Measurements from ENCODE around the gene PHB1. TPM values are rescaled to one million over a fixed set of nuclear protein-coding genes. Genes with fewer than 3 reads are reported as not detected.
"Not testable (repeated sequence)": the region's sequence is repeated elsewhere in the genome, so short reads cannot be mapped to it uniquely, and the experiment has no call there.

The PHB1 gene
- total RNA-seq, 1 experiment from 2014 or later, result 199 TPM

DNA sequence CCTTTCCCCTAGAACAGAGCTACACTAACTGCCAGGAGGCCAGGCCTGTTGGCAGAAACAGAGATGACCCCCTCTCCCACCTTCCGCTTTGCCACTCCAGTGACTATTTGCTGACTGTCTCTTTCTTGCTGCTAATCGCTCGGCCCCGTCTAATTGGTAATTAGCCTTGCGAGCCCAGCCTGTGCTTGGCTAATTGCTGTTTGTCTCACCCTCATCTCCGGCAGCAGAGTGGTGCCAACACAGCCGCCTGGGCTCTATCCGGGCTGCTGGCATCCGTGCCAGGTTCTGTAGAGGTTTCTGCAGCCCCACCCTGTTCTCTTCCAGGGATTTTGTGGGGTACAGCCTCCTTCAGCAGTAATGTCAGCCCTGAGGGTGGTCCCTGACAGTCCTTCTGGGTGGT lies 27.4 kb upstream of the PHB1 start:
- DNase-seq (ENCODE audit: low read depth), result no peak
- in situ Hi-C loops (cut with HindIII; ENCODE audit: low pct_unique_long_range_greater_than_20kb, low sequenced_read_pairs), result no loop called here

DNA sequence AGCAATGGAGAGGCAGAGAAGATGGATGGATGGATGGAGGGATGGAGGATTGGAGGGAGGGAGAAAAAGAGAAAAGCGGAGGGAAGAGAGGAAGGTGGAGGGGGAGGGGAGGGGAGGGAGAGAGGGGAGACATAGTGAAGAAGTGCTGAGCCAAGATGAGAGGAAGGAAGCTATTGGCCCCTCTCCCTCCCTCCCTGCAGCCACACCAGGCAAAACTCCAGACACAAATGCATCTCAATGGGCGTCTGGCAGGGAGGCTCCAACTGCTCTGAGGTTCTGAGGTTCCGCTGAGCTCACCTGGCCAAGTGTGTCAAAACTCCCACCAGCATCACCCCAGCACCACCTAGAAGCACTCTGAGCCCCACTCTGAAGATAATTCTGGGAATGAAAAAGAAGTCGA lies 26.9 kb upstream of the PHB1 start:
- in situ Hi-C loops (cut with HindIII; ENCODE audit: low pct_unique_long_range_greater_than_20kb, low sequenced_read_pairs), result no loop called here

DNA sequence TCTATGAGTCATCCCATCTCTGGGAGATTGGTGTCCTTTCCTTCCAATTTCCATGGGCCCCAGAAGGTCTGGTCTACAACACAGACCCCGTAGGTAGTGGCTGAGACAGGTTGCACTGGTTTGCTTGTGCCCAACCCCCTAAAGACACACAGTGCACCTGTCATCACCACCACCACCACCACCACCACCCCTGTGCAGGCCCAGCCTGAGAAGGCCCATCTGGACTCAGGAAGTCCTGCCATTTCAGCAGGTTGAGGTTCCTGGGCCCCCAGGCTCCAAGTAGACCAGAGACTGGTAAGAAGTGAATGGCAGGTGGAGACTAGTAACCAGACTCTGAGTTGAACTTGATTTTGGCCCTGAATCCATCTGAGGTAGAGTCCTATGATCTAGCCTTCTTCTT lies 25.9 kb upstream of the PHB1 start:
- no peak for DNase-seq (ENCODE audit: low read depth)
- in situ Hi-C loops (cut with HindIII; ENCODE audit: low pct_unique_long_range_greater_than_20kb, low sequenced_read_pairs), result no loop called here

More for the DNA sequence above, 26.9 kb upstream of the PHB1 start:
- DNase-seq (ENCODE audit: low read depth), result no peak

DNA sequence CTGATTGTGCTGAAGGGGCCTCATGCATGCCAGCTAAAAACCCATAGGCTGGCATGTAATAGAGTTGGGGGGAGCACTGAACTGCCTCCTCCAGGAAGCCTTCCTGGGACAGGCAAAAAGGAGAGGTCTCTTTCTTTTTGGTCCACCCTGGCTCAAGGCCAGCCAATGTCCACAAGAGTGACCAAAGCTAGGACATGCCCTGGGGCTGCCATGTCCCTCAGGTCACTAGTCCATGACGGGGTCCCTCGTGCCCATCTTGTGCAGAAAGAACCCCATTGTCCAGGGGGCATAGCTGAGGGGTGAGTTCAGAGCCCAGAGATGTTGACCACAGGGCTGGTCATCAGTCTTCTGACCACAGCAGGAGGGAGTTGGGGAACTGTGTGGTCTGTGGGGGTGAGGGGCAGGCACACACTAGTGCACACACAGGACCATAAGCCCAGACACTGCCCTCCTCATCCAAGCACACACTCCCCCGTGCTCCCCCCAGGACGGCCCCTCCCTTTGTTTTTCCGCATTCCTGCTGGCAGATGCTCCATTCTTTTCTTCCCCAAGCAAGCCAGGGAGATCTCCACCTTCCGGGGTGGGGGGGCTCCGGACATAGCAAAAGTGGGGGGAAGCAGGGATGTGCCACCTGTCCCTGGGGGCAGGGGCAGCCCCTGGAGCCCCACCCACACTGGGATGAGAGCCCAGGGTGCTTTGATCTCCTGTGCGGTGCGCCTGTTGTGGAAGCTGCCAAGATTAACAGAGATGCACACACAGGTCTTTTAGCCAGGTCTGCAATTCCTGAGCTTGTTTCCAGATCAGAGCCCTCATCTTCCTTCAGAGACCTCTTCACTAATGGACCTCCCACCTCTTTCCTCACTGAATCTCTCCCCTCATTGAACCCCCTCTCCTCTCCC lies 25.2 kb upstream of the PHB1 start:
- in situ Hi-C loops (cut with HindIII; ENCODE audit: low pct_unique_long_range_greater_than_20kb, low sequenced_read_pairs), result loop anchor here (5.0 kb wide), 1 partner anchor 62 kb away; no protein-coding TSS in a partner anchor
- DNase-seq (ENCODE audit: low read depth), result no peak

DNA sequence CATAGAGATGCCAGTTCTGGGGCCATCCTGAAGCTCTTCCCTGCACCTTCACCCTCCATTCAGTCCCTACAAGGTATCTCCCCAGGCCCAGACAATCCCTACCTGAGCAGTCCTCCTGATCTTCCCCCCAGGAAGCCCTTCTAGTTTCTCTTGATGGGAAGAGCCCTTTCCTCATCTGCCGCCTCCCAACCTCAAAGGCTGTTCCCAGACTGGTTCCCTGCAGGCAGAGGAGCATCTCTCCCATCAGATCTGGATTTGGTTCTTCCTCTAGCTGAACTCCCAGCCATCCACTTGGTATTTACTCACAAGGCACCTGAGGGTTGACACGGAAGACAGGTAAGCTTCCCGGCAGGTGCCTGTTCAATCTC lies 24.6 kb upstream of the PHB1 start:
- in situ Hi-C loops (cut with HindIII; ENCODE audit: low pct_unique_long_range_greater_than_20kb, low sequenced_read_pairs), result loop anchor here (5.0 kb wide), 1 partner anchor 63 kb away; no protein-coding TSS in a partner anchor
- no peak for DNase-seq (ENCODE audit: low read depth)

DNA sequence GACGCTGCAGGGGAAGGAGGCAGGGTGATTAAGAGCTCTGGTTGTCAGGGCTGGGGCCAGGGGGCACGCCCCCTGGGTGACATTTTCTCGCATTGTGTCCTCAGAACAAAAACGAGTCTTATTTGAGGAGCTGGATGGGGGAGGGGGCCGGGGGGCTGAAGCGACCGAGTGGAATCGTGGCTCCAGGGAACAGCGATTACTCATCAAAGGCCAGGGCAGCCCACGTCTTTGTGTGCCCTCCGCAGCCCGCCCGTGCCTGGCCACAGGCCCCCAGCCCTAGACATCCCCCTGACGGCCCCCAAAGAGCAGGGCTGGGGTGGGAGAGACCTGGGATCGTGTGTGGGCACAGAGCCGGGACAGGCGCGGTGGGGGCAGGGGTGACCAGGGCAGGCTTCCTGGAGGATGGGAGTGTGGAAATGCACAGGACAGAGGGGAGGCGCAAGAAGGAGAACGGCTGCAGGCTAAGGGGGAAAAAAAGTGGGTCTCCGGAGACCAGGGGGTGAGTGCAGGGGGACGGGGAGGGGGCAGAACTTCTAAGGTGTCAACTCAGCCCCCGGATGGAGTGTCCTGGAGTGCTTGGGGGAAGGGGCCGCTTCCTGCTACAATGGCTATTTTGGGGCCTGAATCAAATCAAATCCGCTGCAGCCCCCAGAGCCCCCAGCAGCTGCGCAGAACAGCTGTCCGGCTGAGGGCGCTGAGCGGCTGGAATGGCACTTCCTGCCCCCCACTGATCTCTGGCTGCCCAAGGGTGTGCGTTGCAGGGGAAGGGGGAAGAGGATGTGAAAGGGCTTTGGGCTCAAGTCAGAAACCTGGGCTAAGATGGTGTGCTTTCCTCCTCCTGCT lies 24.0 kb upstream of the PHB1 start:
- DNase-seq (ENCODE audit: low read depth), result no peak
- in situ Hi-C loops (cut with HindIII; ENCODE audit: low pct_unique_long_range_greater_than_20kb, low sequenced_read_pairs), result loop anchor here (5.0 kb wide), 1 partner anchor 64 kb away; no protein-coding TSS in a partner anchor

DNA sequence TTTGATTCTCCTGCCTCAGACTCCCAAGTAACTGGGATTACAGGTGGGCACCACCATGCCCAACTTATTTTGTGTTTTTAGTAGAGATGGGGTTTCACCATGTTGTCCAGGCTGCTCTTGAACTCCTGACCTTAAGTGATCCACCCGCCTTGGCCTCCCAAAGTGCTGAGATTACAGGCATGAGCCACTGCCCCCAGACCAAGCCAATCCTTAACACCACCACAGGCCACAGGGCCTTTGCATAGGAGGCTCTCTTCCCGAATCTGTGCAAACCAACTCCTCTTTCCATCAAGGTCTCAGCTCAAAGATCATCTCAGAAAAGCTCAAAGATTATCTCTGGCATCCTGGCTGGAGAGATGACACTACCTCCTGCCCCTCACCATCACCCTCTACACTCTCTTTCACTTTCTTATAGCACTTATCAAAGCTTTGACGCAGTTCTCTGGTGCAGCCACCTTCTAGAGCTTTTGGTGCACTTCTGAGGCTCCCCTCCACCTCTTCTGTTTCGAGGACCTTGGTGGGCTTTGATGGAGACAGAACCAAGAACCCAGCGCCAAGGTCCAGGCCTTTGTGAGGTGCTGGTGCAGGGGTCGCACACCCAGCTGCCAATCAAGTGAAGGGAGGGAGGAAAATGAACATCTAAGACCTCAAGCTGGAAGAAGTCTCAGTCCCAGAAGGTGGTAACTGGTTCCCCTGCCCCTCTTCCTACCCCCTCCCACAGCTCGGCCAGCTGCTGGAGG lies 23.2 kb upstream of the PHB1 start:
- in situ Hi-C loops (cut with HindIII; ENCODE audit: low pct_unique_long_range_greater_than_20kb, low sequenced_read_pairs), result loop anchor here (5.0 kb wide), 1 partner anchor 64 kb away; no protein-coding TSS in a partner anchor
- no peak for DNase-seq (ENCODE audit: low read depth)

DNA sequence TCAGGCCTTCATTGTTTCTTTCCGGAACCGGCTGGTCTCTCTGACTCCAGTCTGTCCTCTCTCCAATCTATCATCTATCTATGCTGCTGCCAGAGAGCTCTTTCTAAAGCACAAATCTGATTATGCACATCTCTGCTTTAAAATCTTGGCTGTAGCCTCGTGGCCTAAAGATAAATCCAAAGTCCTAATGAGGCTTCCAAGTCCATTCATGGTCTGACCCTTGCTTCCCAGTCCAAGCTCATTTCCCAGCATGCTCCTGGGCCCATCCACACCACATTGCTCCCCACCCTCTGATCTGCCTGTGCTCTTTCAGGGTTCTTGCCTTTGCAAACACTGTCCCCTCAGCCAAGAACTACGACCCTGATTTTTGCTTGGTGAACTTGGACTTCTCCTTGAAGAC lies 21.5 kb upstream of the PHB1 start:
- in situ Hi-C loops (cut with HindIII; ENCODE audit: low pct_unique_long_range_greater_than_20kb, low sequenced_read_pairs), result loop anchor here (5.0 kb wide), 1 partner anchor 66 kb away; no protein-coding TSS in a partner anchor
- no peak for DNase-seq (ENCODE audit: low read depth)

DNA sequence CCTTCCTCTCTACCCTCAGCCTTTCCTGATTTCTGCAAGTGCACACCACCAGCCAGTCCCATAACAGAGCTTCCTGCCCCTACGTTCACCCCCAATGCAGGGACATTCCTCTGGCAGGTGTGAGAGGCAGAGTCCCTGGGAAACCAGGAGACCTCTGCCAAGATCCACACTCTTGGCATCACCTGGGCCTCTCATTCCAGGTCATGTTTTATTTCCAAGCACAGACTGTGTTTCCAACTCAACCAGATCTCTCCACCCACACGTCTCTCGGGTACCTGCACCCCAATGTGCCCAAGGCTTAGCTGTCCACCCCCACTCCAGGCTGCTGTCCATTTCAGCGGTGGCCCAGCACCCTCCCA lies 21.0 kb upstream of the PHB1 start:
- DNase-seq (ENCODE audit: low read depth), result no peak
- in situ Hi-C loops (cut with HindIII; ENCODE audit: low pct_unique_long_range_greater_than_20kb, low sequenced_read_pairs), result loop anchor here (5.0 kb wide), 1 partner anchor 67 kb away; no protein-coding TSS in a partner anchor

DNA sequence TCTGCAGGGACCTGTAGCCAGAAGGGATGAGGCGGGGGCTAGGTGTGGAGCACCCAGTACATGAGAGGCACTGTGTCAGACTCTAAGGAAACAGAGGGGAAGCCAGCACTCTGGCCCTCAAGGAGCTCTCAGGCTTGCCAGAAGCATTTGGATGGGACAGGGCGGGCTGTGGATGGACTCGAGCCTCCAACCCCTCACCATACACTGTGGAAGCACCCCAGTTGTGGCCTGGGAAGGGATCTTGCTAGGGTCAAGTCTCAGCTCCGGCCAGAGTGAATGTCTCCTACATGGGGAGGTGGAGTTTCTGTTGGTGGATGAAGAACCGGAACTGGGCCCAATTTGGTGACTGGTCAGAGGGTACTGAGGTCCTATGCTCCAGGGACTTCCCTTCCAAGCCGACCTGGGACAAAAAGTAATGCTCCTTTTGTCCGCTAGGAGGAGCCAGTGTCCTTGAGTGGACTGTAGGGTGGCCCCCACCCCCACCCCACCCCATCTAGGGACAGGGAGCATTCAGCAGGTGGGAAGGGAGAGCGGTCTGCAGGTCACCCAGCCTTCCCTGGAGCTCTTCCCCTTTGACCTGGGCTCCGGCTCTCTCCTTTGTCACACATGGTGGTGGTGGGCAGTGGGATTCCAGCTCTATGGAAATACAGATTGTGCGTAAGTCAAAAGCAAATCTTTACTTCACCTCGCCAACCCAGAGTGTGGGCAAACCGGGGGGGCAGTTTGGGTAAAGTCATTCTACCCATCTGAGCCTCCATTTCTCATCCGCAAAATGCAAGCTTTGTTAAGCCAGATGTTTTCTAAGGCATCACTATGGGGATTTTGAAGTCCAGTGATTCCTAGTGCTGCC lies 20.4 kb upstream of the PHB1 start:
- peak; percentile 43 for DNase-seq (ENCODE audit: low read depth)
- in situ Hi-C loops (cut with HindIII; ENCODE audit: low pct_unique_long_range_greater_than_20kb, low sequenced_read_pairs), result loop anchor here (5.0 kb wide), 1 partner anchor 67 kb away; no protein-coding TSS in a partner anchor

DNA sequence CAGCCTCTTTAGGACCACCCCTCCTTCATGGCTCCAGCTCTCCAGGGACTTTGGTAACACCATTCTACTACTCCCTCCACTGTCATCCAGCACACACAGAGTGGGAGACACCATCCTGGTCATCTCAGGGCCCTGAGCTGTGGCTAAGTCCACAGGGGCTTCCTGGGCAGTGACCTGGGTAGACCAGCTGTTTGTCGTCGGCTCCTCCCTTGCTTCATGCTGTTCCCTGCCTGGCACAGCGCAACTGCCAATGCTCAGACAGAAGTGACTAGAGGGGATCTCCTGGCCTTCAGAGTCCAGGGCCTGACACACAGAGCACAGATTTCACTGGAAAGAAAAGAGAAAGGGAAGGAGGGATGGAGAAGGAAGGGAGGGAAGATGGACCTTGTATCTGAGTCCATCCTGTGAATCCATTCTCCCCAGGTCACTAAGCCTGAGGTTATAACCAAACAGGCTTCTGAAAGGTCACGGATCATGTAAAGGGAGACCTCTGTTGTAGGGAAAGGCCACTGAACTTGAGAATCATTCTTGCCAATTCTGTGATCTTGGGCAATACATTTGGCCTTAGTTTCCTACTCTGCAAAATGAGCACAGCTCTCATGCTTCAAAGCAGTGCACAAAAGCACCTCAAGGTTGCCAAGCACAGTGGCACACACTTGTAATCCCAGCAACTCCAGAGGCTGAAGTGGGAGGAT lies 18.5 kb upstream of the PHB1 start:
- in situ Hi-C loops (cut with HindIII; ENCODE audit: low pct_unique_long_range_greater_than_20kb, low sequenced_read_pairs), result no loop called here
- DNase-seq (ENCODE audit: low read depth), result no peak

DNA sequence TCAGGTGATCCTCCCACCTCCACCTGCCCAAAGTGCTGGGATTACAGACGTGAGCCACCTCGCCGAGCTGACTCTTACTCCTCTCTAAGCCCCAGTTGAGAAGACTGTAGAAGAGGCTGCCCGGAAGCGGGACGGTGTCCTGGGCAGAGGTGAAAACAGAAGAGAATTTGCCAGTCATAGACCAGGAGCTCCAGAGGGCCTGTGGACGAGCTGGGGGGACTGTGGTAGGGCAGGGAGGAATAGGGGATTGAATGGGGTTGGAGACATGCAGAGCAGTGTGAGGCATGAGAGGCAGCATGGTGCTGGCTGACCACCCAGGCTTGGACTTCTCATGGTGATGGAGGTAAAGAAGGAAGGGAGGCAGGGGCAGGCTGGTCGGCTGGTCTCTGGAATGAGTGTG lies 17.1 kb upstream of the PHB1 start:
- in situ Hi-C loops (cut with HindIII; ENCODE audit: low pct_unique_long_range_greater_than_20kb, low sequenced_read_pairs), result no loop called here

DNA sequence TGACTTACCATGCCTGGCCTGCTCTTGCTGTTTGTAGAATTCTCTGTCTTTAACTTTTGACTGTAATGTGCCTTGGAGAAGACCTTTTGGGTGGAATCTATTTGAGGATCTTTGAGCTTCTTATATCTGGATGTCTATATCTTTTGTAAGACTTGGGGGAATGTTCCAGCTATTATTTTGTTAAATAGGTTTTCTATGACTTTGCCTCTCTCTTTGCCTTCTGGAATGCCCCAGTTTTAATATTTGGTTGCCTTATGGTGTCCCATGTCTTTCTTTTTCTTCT lies 10.3 kb upstream of the PHB1 start:
- in situ Hi-C loops (cut with HindIII; ENCODE audit: low pct_unique_long_range_greater_than_20kb, low sequenced_read_pairs), result no loop called here
- DNase-seq (ENCODE audit: low read depth), result no peak

More for the DNA sequence above, 17.1 kb upstream of the PHB1 start:
- DNase-seq (ENCODE audit: low read depth), result no peak

DNA sequence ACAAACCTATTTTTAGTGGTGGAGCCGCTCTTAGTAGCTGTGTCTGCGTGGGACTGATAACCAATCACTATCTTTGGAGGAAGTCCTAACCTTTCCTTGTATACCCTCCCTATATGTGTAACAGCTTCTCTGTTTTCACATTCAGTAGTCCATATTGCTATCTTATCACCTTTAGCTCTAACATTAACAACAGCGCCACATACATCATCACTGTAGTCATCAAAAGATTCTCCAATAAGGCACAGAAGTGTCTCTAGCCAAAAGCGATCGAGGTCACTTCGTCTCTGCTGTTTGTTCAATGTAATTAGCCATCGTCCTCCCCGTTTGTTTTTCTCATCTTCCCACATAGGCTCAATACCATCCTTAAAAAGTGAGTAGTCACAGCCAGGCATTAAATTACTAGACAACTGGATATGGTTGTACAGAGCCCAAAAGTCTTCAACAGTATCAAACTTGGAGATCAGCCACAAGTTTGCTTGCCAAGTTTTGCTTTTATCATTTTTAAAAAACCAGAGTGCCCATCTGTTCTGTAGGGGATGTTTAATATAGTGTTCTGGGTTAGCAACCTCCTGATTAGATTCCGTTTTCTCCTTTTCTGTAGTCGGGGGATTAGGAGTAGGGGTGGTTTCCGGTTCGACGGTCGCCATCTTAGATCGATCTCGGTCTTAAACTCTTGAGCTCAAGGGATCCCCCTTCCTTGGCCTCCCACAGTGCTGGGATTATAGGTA lies 9.8 kb upstream of the PHB1 start:
- in situ Hi-C loops (cut with HindIII; ENCODE audit: low pct_unique_long_range_greater_than_20kb, low sequenced_read_pairs); DNase-seq (ENCODE audit: low read depth): not testable (repeated sequence)

DNA sequence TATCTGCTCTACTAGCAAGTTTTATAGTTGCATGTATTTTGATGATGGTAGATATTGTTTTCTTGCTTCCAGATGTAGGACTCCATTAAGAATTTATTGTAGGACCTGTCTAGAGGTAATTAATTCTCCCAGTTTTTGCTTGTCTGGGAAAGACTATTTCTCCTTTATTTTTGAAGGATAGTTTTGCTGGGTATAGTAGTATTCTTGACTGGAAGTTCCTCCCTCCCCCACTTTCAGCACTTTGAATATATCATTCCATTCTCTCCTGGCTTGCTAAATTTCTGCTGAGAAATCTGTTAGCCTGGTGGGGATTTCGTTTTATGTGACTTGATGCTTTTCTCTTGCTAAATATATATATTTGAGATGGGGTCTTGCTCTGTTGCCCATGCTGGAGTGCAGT lies 8.0 kb upstream of the PHB1 start:
- no peak for DNase-seq (ENCODE audit: low read depth)
- in situ Hi-C loops (cut with HindIII; ENCODE audit: low pct_unique_long_range_greater_than_20kb, low sequenced_read_pairs), result no loop called here

DNA sequence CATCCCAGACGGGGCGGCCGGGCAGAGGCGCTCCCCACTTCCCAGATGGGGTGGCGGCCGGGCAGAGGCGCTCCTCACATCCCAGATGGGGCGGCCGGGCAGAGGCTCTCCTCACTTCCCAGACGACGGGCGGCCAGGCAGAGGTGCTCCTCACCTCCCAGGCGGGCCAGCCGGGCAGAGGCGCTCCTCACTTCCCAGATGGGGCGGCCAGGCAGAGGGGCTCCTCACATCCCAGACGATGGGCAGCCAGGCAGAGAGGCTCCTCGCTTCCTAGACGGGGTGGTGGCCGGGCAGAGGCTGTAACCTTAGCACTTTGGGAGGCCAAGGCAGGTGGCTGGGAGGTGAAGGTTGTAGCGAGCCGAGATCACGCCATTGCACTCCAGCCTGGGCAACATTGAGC lies 5.1 kb upstream of the PHB1 start:
- DNase-seq (ENCODE audit: low read depth); in situ Hi-C loops (cut with HindIII; ENCODE audit: low pct_unique_long_range_greater_than_20kb, low sequenced_read_pairs): not testable (repeated sequence)
